SK-N-DZ (cell line): Measurements from ENCODE around the gene COX20.
A peak's percentile ranks its signal among the peaks of the same experiment; 100 is the strongest.
"Not testable (repeated sequence)": the region's sequence is repeated elsewhere in the genome, so short reads cannot be mapped to it uniquely, and the experiment has no call there.

ENCODE experiments used
- DNase-seq: peaks from one replicate; pipeline ENCODE4 v3.0.0-alpha.2; 2015; ENCODE audit warnings: low spot score

The COX20 gene

GRCh38 chr1:244822878-244823277 is 12.6 kb upstream of the COX20 start:
- DNase-seq, result no peak

DNA sequence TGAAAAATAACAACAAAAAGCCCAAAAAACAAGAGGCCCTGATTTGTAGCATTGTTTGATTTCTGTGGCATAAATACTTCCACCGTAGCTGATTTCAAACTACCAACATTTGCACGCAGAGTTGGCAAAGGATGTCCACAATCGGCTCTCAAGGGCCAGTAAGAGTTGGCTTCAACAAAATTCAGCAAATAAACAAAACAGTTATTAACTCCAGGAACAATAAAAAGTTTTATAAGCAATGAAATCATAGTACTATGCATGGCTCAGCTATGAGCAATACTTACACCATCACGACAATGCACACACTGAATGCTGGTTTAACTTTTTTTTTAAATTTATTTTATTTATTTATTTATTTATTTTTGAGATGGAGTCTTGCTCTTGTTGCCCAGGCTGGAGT is 8.7 kb upstream of the COX20 start:
- no peak for DNase-seq

GRCh38 chr1:244830639-244831038 is 4.8 kb upstream of the COX20 start:
- DNase-seq, result no peak

- not testable (repeated sequence) for DNase-seq
Measured at GRCh38 chr1:244833260-244833659, 2.2 kb upstream of the COX20 start.

DNA sequence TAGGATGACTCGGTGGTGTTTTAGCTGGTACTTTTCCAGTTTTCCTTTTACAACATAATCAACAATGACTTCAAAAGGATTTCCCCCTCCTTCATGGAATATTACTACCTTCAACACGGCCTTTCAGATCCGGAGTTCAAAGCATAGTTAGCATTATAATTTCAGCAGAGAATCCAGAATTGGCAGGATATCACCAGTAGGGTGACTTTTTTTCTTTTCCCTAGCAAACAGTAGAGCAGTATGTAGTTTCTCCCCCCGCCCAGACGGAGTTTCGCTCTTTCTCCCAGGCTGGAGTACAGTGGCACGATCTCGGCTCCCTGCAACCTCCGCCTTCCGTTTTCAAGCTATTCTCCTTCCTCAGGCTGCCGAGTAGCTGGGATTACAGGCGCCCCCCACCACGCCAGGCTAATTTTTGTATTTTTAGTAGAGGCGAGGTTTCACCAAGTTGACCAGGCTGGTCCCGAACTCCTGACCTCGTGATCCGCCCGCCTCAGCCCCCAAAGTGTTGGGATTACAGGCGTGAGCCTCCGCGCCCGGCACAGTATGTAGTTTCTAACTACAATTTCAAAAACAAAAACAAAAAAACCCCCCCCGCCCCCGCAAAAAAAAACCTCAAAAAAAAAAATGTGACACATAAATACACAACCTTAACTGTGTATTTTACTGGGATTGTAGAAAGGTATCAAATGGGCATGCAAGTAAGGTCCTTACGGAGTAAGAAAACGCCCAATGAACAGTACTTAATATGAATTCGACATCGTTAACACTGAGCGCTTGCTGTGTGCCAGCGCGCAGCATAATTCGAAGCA is 1.5 kb upstream of the COX20 start:
- DNase-seq, result peak; percentile 70

DNA sequence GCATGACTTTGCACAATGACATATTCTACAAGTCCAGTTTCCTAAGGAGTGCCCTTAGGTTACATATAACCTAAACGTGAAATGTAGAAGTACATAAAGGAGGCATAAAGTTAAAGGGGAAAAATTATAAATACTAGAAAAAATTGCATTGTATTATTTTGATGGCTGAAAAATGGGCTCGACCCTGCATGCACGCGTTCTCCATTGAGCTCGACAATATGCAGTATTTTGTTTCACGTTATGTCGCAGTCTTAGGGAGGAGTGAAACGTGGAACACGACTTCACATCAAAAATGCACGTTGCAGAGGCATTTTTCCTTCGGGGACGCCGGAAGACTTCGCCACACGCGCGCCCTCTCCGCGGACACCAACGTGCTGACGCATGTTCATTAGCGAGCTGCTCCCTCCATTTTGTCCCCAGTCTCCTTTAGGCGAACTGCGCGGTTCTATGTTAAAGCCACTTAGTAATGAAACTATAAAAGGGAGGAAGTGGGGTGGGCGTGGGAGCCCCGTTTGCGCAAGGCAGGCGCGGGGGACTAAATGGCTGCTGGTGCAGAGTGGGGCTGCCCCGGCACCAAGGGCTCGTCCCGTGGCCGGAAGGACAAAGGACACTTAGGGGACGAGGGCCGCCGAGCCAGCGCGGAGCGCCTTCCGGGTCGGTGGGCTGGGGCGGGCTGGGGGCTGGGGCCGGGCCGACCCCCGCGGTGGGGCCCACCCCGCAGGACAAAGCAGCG is 749 bp upstream of the COX20 start:
- peak; percentile 91 for DNase-seq

- peak; percentile 50 for DNase-seq
Measured at GRCh38 chr1:244836135-244836521, 670 bp downstream of the COX20 start.

DNA sequence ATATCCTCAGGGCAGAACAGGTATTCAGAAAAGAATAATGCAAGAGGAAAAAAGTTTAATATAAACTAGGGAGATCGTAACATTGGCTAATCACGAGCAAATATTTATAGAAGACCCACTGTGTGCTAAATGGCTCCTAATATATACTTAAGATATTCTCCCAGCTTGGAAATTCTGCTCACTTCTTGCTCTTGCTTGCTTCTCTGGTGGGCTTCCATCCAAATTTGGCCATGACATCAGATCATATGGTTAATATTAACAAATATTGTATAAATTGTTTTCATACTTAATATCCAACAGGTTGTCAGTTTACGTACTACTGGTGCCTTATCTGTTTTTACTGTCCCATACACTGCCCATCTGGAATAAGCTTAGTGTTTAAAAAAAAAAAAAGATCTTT is 1.1 kb downstream of the COX20 start:
- no peak for DNase-seq

DNA sequence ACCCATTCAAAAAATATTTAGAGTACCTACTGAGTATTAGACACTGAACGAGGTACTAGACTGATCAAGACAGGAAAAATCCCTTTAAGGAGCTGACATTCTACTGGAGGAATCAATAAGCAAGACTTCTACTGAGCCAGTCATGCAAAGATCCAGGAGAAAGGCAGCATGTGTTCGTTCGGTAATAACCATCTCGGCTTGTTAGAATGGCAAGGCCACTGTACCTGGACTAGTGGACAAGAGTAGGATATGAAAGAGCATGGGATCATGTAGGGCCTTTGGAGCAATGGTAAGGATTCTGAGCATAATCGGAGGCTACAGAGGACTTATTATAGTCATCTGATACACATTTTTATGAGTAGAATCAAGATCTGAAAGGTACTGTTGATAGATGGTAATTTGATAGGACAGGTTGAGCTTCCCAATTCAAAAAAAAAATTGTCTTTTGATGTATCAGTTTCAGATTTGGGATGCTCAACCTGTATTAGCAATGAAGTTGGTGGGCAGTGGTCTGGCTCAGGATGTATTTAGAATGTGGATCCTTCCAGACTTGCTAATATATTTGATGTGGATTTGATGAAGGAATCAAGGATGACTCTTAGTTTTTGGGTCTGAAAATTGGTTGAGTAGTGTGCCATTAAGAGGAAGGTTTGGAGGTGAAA is 2.3 kb downstream of the COX20 start:
- DNase-seq, result peak; percentile 36

- no peak for DNase-seq
Measured at GRCh38 chr1:244839656-244840055, 4.2 kb downstream of the COX20 start.

GRCh38 chr1:244840219-244840794 is 4.8 kb downstream of the COX20 start:
- no peak for DNase-seq

GRCh38 chr1:244841273-244841927 is 5.9 kb downstream of the COX20 start:
- no peak for DNase-seq

- DNase-seq, result no peak
Measured at GRCh38 chr1:244843148-244843978, 7.9 kb downstream of the COX20 start.

DNA sequence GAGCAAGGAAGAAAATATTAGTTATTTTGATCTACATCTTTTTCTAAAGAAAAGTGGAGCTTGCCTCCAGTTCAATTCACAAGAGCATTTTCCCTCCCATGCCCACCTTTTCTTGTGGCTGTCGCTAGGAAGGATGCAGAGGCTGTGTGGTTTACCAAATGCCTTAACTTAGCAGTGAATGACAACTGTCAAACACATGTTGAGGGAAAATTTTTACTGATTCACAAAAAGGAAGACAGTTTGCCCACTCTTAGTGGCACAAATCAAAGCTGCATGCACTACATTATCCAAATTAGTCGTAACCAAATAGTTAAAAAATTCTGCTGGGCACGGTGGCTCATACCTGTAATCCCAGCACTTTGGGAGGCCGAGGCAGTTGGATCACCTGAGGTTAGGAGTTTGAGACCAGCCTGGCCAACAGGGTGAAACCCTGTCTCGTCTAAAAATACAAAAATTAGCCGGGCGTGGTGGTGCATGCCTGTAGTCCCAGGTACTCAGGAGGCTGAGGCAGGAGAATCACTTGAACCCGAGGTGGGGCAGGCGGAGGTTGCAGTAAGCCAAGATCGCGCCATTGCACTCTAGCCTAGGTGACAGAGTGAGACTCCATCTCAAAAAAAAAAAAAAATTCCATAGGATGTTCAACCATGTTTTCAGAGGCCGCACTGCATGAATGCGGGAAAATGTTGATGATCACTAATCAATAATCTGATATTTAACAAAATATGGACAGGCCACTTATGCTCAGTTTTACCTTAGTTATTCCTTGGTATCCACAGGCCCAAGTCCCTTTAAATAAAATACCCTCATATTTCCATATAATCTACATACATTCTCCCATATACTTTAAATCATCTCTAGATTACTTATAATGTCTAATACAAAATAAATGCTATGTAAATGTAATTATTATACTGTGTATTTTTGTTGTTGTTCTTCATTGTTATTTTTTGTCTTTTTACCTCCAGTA is 9.0 kb downstream of the COX20 start:
- no peak for DNase-seq

GRCh38 chr1:244846653-244847052 is 11.2 kb downstream of the COX20 start:
- DNase-seq, result no peak

GRCh38 chr1:244849189-244849866 is 13.9 kb downstream of the COX20 start:
- DNase-seq, result no peak

- no peak for DNase-seq
Measured at GRCh38 chr1:244850099-244850852, 14.8 kb downstream of the COX20 start.

GRCh38 chr1:244850896-244851295 is 15.4 kb downstream of the COX20 start:
- DNase-seq, result no peak
